KMS-11 (cell line): ENCODE data around the gene KDF1.

Experiments used
- H2AFZ ChIP-seq: fragments of 200-600 bp; sonication (generic); 2 replicates; pipeline ENCODE4 v1.6.1; 2016; ENCODE audit warnings: antibody characterized with exemption, mixed run types, low read depth
- H3K27ac ChIP-seq: fragments of 200-600 bp; sonication (generic); 2 replicates; pipeline ENCODE4 v1.6.1; 2016; ENCODE audit warnings: mild to moderate bottlenecking, mixed run types
- H3K27me3 ChIP-seq: fragments of 200-600 bp; sonication (generic); 2 replicates; pipeline ENCODE4 v1.6.1; 2017; ENCODE audit warnings: mild to moderate bottlenecking, low read depth, mixed run types, moderate library complexity; ENCODE audit not compliant: insufficient read depth
- H3K36me3 ChIP-seq: fragments of 200-600 bp; sonication (generic); 2 replicates; pipeline ENCODE4 v1.6.1; 2017; ENCODE audit warnings: mild to moderate bottlenecking, mixed run types; ENCODE audit not compliant: insufficient read depth
- H3K4me1 ChIP-seq: fragments of 200-600 bp; sonication (generic); 2 replicates; pipeline ENCODE4 v1.6.1; 2016; ENCODE audit warnings: mild to moderate bottlenecking, low read depth, mixed run types; ENCODE audit not compliant: poor library complexity, severe bottlenecking
- H3K4me2 ChIP-seq: fragments of 200-600 bp; sonication (generic); 2 replicates; pipeline ENCODE4 v1.7.0; 2016; ENCODE audit warnings: mild to moderate bottlenecking, mixed run types
- H3K4me3 ChIP-seq: fragments of 200-600 bp; sonication (generic); IDR thresholded peaks from 2 replicates; pipeline ENCODE4 v1.6.1; 2017; ENCODE audit warnings: low read depth, low read length, mixed read lengths; ENCODE audit not compliant: insufficient read depth
- H3K79me2 ChIP-seq: fragments of 200-600 bp; sonication (generic); 2 replicates; pipeline ENCODE4 v1.6.1; 2016; ENCODE audit warnings: low read depth, mixed run types; ENCODE audit not compliant: insufficient read depth
- H3K9ac ChIP-seq: fragments of 200-600 bp; sonication (generic); 2 replicates; pipeline ENCODE4 v1.6.1; 2016; ENCODE audit warnings: mild to moderate bottlenecking, mixed run types
- H4K20me1 ChIP-seq: fragments of 200-600 bp; sonication (generic); 2 replicates; pipeline ENCODE4 v1.6.1; 2016; ENCODE audit warnings: mild to moderate bottlenecking, mixed run types; ENCODE audit not compliant: insufficient read depth
- CTCF ChIP-seq: fragments of 200-600 bp; sonication (generic); conservative IDR thresholded peaks from 2 replicates; pipeline ENCODE4 v1.6.1; 2017; ENCODE audit warnings: low read depth, mild to moderate bottlenecking, antibody characterized with exemption, low read length, moderate library complexity, mixed read lengths

Gene KDF1

GRCh38 chr1:27001570-27002360, 41.5 kb upstream of the KDF1 start:
- Histone ChIP-seq H2AFZ (no peak overlapping the region), H3K79me2 (no peaks in the 10 kb centered on the region), H4K20me1 (no peaks in the 10 kb centered on the region), H3K27ac (no peak overlapping the region), H3K4me2 (no peak overlapping the region), H3K36me3 (no peaks in the 10 kb centered on the region), H3K4me1 (peaks cover 10% of the 10 kb centered on the region), H3K9ac (no peak overlapping the region), H3K27me3 (no peaks in the 10 kb centered on the region; the same call in 1 of the 2 replicates), H3K4me3 (no peak overlapping the region)
- TF ChIP-seq CTCF = no peak

- no peak overlapping the region for H3K27ac ChIP-seq
- H3K79me2 ChIP-seq = no peaks in the 10 kb centered on the region
- no peaks in the 10 kb centered on the region for H3K36me3 ChIP-seq
- H3K9ac ChIP-seq = no peak overlapping the region
- H3K4me2 ChIP-seq = no peak overlapping the region
- H3K4me1 ChIP-seq = peaks cover 10% of the 10 kb centered on the region
- H4K20me1 ChIP-seq = no peaks in the 10 kb centered on the region
- no peak overlapping the region for H3K4me3 ChIP-seq
- H3K27me3 ChIP-seq = peaks cover 2% of the 10 kb centered on the region; the same call in 1 of the 2 replicates
- H2AFZ ChIP-seq = no peak overlapping the region
- no peak for TF ChIP-seq CTCF
These were observed 40.7 kb upstream of the KDF1 start for GRCh38 chr1:27000817-27001460.

GRCh38 chr1:27000090-27000816, 40.0 kb upstream of the KDF1 start:
- Histone ChIP-seq H3K4me3 (no peak overlapping the region), H3K36me3 (no peaks in the 10 kb centered on the region), H3K27ac (no peak overlapping the region), H3K4me2 (no peak overlapping the region), H3K4me1 (peaks cover 10% of the 10 kb centered on the region), H2AFZ (no peak overlapping the region), H4K20me1 (no peaks in the 10 kb centered on the region), H3K79me2 (no peaks in the 10 kb centered on the region), H3K27me3 (peaks cover 8% of the 10 kb centered on the region), H3K9ac (no peak overlapping the region)
- TF ChIP-seq CTCF = no peak

GRCh38 chr1:26999440-26999987, 39.2 kb upstream of the KDF1 start:
- Histone ChIP-seq H3K9ac (no peak overlapping the region), H2AFZ (no peak overlapping the region)

More at GRCh38 chr1:26999440-26999987, 39.2 kb upstream of the KDF1 start:
- Histone ChIP-seq H3K4me2 (no peak overlapping the region), H4K20me1 (no peaks in the 10 kb centered on the region), H3K4me3 (no peak overlapping the region), H3K27ac (no peak overlapping the region), H3K36me3 (no peaks in the 10 kb centered on the region), H3K4me1 (peaks cover 10% of the 10 kb centered on the region), H3K27me3 (peaks cover 15% of the 10 kb centered on the region), H3K79me2 (no peaks in the 10 kb centered on the region)
- no peak for TF ChIP-seq CTCF
